GM19035 (cell line): ENCODE measurements around the gene IGLL5.

Source experiments
- ATAC-seq: cut with Tn5 transposase; IDR thresholded peaks from one replicate; pipeline ENCODE4 v1.9.1; 2021; ENCODE audit not compliant: unreplicated experiment

The IGLL5 gene

GRCh38 chr22:22936915-22937656 lies 49.5 kb downstream of the IGLL5 start:
- no peak for ATAC-seq

DNA sequence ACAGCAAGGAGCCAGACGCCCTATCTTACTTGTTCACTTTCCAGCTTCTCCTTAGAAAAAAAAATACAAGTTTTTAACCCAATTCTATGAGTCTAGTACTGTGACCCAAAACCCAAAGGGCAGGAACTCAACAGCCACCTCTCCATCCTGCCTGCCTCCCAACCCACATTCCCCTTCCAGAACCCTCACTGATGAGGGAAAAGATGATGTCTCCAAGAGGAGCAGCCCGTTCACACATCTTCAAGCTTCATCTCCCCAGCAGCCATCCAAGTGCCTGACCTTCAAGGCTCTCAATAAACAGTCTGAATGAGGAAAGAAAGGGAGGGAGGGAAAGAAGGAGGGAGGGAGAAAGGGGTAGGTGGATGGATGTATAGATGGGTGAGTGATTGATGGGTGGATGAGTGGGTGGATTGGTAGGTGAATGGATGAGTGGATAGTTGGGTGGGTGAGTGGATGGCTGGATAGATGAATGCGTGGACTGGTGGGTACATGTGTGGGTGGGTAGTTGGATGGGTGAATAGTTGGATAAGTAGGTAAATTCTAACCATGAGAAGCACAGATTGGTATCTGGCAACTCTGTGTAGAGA lies 50.4 kb downstream of the IGLL5 start:
- no peak for ATAC-seq

DNA sequence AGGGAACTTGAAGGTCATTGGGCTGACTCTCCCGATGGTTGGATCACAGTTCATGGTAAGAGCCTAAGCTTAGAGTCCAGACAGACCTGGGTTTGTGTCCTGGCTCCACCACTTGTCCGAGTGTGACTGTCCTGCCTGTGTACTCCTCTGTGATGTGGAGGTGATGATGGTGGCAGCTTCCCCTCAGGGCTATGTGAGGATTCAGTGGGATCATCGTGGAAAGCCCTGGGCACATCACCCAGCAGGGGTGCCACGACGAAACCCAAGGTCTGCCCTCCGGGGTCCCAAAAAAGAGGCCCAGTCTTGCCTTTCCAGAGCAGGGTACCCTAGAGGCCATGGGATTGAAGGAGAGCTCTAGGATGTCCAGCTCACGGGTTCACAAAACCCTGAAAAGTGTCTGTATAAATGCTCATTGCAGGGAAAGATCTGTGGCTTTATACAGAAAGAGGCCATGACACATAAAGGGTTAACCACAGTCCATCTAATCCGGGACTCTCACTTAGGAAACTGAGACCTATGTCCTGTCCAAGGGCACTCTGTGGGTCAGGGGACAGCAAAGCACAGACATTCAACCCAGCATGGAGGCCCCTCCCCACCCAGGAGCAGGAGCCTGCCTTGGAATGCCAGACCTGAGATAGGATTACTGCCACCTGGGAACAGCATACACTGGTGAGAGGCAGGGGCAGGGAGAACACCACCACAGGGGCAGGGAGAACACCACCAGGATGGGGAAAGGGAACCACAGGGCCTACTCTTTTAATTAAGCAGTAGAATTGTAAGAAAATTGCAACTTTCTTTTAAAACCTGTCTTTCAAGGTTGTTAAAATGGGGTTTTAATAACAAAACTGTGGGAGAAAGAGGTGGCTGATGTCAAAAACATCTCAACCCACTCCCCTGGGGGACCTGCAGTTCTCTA lies 51.3 kb downstream of the IGLL5 start:
- no peak for ATAC-seq

DNA sequence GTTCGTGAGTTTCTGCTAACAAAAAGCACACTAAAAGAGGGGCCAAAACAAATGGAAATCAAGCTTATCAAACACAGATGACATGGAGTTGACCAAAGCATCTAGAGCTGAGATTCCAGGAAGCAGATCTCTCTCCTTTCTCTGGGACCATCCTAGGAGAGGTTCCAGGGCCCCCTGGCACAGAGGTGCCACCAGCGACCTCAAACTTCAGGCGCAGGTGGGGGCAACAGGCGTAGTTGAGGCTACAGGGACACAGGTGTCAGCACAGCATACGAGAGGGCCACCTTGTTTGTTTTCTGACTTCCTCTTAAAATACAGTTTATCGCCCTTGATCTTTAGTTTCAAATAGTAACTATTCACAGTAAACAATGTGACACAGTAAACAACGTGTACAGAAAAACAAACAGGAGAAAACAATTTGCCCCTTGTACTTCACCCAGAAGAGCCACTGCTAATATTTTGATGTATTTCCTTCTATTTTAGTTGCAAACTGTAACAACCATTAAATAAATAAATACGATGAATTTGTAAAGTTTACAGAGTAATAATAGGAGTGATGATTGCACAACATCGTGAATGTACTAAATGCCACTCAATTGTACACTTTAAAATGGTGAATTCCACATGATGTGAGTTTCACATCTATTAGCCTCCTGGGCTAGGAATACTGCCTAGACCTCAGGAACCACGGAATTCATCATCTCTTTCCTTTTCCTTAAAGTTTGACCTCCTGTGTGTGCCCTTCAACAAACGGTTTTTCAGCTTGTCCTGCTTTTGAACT lies 52.2 kb downstream of the IGLL5 start:
- ATAC-seq: no peak

- no peak for ATAC-seq
Observed at GRCh38 chr22:22940961-22941605, 53.5 kb downstream of the IGLL5 start.

GRCh38 chr22:22941831-22942510 lies 54.4 kb downstream of the IGLL5 start:
- no peak for ATAC-seq

GRCh38 chr22:22942511-22943329 lies 55.1 kb downstream of the IGLL5 start:
- ATAC-seq: no peak

DNA sequence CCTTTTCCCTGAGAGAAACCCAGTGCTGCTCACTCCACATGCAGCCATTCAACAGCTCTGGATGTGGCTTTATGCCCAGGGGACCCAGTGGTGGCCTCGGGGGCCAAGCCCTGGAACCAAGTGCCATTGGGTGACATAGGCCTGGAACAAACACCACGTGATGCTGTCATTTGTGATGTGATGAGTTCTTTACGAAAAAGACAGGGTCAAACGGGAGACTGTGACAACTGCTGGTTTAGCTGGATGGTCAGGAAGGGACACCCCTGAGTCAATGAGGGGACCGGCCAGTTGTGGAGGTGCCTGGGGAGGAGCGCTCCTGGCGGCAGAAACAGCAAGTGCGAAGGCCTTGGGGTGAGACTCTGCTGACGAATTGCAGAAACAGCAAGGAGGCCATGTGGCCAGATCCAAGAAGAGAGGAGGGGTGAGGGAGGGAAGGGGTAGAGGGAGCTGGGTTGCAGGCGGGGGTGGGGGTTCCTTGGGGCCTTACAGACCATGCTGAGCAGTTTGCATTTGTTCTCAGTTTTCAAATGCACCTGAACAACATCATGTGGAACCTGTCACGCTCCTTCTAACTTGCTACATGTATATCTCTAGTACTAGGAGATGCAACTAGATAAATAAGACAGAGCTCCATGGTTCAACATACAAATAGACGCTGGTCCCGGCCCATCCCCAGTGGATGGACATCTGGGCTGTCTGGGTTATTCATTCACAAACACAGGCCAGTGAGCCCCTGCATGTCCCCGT lies 56.1 kb downstream of the IGLL5 start:
- ATAC-seq: no peak

DNA sequence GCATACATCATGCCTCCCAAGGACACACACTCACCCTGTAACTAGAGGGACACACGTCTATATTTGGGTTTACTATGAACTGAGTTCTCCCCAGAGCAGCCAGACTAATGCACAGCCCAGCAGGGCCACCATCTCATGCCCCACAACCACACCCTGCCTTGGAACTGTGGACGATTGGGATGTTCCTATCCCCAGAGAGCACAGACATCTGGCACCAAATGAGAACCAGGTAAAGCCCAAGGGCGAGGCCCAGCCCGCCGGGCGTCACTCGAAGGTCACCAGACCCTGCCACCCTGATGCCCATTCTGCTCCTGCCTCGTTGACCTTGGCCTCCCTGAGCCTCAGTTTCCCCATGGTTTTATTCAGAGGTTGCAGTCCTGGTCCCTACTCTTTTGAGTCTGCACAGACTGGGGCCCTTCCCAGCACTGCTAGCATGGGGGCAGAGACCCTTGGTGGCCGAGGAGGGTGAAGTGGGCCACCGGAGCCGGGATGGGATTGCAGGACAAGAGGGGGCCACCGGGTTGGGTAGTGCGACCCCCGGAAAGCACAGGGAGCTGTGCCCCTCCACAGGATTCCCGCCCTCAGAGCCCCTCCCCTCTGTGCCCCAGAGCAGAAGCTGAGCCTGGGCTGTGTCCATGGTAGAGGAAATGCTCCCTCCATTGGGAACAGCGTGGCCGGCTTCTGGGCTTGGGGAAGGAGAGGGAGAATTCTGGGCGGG lies 56.8 kb downstream of the IGLL5 start:
- no peak for ATAC-seq

DNA sequence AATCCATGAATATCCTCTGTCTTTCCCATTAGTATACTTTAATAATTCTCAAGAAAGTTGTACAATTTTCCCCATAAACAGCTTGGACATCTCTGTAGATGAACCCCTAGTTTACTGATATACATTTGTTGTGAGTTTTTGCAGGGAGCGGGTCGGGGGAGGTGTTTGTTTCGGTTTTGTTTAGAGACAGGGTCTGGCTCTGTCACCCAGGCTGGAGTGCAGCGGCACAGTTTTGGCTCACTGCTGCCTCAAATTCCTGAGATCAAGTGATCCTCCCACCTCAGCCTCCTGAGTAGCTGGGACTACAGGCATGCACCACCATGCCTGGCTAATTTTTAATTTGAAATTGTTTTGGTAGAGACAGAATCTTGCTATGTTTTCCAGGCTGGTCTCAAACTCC lies 57.6 kb downstream of the IGLL5 start:
- no peak for ATAC-seq
